Fibroblast of lung (primary cell): ENCODE data around the gene WDR75.

Experiments
- EZH2 ChIP-seq: IDR thresholded peaks from 2 replicates; pipeline ENCODE4 v1.5.1; 2012; ENCODE audit warnings: low read length, control low read depth, mild to moderate bottlenecking; ENCODE audit errors: missing control alignments
- TF ChIP-seq, protein P1 (sequence below), 2 donors: IDR thresholded peaks in 1 of 2; conservative IDR thresholded peaks in 1 of 2; 1 replicate in 1 of 2; 2 replicates in 1 of 2; pipeline ENCODE4 v1.5.1; 2011 to 2012; ENCODE audit warnings: low read length in 2 of 2, control low read depth in 1 of 2, inconsistent platforms in 1 of 2, low read depth in 1 of 2, mild to moderate bottlenecking in 1 of 2

DNA sequence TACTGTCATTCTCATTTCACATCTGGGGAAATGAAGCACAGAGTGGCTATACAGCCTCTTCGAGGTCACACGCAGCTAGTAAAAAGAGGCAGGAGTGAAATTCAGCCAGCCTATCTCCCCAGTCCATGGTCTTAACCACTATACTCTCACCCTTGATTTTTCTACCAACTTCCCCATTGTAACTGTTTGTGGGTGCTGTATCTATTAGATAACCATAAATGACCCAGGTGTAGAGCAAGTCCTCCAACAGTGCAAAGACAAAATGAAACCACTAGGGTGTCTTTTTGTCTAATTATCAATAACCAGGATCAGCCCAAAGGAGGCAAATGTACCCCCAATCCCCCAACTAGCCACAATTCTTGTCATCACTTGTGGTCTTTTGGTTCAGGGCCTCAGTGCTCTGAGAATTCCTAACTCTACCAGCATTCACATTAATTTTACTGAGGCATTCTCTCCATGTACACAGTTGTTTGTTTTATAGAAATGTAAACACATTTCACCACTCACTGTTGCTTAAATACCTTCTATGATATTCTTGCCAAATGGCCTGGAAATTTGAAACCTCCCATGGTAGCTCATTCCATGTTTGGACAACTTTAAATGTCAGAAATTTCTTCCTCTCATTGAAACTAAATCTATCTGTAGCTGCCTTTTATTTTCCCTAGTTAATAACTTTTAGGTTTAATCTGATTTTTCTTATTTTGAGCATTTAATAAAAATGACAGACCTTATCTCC, 80.6 kb downstream of the WDR75 start:
- TF ChIP-seq, protein P1, sequence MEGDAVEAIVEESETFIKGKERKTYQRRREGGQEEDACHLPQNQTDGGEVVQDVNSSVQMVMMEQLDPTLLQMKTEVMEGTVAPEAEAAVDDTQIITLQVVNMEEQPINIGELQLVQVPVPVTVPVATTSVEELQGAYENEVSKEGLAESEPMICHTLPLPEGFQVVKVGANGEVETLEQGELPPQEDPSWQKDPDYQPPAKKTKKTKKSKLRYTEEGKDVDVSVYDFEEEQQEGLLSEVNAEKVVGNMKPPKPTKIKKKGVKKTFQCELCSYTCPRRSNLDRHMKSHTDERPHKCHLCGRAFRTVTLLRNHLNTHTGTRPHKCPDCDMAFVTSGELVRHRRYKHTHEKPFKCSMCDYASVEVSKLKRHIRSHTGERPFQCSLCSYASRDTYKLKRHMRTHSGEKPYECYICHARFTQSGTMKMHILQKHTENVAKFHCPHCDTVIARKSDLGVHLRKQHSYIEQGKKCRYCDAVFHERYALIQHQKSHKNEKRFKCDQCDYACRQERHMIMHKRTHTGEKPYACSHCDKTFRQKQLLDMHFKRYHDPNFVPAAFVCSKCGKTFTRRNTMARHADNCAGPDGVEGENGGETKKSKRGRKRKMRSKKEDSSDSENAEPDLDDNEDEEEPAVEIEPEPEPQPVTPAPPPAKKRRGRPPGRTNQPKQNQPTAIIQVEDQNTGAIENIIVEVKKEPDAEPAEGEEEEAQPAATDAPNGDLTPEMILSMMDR (conservative IDR thresholded peaks at IDR 0.05 in 1 of 2, IDR thresholded peaks at IDR 0.05 in 1 of 2; ENCODE audit: low read depth in 1 of 2, low read length in 2 of 2) = no peak
- no peak for TF ChIP-seq EZH2
